UCSD-AML1 (cell line): ENCODE measurements around the gene LDB2.

Experiments used
- DNase-seq: peaks from one replicate; lab custom pipeline; 2025; ENCODE audit not compliant: unreplicated experiment; lab: John Stamatoyannopoulos, UW

Gene LDB2

DNA sequence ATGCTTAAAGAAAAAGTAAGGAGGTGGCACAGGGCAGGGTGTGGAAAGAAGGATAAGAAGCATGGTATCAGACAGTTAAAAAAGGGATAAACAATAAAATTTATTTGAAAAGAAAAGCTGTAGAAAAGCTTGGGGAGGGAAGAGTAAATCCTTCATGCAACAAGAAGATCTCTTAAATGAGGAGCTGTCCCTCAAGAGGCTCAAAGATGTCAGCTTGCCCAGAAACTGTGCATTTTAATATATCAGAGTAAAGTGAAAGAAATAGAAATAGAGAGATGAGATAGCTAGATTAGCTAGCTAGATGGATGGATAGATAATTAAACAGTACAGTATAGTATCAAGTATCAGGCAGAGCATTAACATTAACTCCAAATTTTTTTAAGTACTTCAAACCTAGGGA, 170.3 kb downstream of the LDB2 start:
- no peak for DNase-seq

DNA sequence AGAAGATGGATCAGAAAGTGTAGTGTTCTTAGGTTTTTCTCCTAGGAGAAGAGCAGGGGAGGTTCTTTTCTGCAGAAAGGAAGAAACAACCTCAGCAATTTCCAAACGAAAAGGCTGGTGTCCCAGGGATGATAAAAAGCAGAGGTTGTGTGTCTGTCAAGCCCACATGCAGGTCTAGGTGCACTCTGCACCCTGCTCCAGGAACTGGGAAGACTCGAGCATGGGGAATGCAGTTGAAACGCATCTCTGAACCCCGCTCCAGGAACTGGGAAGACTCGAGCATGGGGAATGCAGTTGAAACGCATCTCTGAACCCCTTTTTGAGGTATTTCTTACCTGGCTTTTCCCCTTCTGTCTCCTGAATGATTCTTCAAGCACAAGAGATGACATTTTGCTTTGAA, 171.2 kb downstream of the LDB2 start:
- DNase-seq = no peak

DNA sequence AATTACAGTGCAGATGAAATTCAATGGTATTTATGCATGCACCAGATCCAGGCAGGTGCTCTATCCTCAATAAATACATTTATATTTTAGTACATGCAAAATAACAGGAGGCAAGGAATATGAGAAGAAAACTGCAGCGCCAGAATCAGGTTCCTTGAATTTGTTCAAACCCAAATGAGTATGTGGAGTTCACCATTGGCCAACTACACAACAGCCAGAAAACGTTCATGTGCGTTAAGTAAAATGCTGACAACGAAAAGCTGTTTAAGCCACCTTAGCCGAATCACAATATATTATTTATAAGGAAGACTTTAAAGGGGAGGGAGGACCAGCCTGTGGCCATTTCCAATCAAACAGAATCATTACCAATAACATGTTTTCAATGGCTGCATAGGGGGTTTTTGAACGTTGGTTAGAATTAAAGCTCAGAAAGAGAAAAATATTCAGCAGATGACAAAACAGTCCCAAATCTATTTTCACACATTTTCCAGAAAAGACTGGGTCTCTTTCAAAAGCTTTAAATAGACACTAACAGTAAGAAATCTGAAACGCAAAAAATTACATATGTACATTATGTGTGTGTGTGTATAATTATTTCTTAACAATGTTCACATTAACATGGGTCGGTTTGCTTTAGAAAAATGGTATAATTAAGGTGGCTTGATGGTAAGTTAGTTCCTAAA, 171.9 kb downstream of the LDB2 start:
- DNase-seq = no peak

DNA sequence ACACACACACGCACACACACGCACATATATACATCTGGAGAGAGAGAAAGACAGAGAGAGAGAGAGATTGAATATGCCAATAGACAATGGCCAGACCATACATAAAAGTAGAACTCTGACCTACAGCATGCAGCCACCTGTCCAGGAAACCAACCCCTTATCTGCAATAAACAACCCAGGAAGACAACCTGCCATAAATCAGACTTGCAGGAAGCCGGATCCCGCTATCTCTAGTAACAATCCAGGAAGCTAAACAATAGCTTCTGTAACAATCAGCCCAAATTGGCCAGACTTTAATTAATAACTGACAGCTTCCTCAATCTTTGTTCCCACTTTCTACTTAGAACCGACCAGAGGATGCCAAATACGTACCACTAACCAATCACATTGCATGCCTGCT, 173.2 kb downstream of the LDB2 start:
- no peak for DNase-seq

GRCh38 chr4:16722416-16722815, 176.0 kb downstream of the LDB2 start:
- no peak for DNase-seq

- no peak for DNase-seq
Measured at GRCh38 chr4:16721613-16722291, 176.7 kb downstream of the LDB2 start.

GRCh38 chr4:16720761-16721160, 177.7 kb downstream of the LDB2 start:
- DNase-seq = no peak

- no peak for DNase-seq
Measured at GRCh38 chr4:16717266-16717970, 181.0 kb downstream of the LDB2 start.

DNA sequence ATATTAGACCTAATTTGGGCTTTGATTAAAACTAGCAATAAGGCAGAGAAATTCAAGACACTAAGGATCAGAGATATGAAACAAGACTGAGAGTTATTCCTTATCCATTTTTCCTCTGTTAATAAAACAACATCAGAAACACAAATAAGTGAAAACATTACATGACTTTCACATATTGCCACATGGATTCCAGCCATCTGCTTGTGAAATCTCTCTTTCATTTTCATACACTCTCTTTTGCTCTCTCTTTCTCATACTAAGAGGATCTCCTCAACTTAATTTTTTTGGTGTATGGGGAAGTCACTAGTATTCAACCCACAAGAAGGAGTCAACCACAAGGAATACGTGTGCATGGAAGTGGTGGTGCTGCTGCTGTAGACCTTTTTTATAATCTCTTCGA, 183.0 kb downstream of the LDB2 start:
- no peak for DNase-seq

GRCh38 chr4:16714191-16714590, 184.3 kb downstream of the LDB2 start:
- DNase-seq = no peak

DNA sequence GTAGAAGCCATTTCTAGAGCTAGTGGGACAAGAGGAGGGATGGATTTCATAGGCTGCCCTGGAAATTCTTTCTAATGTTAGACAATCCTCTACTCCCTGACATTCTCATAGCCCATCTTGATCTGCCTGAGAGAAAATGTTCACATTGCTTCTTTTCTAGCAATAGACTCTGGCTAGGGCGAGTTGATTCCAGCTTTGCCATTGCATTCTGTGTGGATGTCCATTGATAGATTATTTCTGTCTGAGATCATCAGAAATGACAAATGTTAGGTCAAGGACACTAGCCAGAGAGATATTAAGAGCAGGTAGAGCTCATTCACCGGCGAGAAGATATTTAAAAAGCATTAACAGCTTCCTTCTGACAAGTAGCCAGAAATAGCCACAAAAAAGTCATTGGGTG, 184.7 kb downstream of the LDB2 start:
- no peak for DNase-seq

- DNase-seq = no peak
Measured at GRCh38 chr4:16713271-16713670, 185.2 kb downstream of the LDB2 start.

DNA sequence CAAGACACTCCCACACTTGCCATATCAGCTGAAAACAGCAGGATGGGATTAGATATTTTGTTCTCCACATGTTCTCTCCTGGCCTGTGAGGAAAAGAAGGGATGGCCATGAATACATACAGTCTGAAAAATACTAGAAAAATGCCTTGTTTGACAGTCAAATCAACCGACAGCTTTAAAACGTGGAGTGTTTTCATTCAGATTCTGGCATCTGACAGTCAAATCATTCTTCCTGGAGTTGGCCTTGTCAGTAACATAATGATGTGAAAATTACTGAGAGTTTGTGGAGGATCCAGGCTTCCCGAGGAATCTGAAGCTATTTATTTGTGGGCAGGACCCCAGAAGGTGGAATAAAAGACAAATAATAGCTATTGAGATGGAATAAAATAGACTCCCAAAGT, 188.2 kb downstream of the LDB2 start:
- DNase-seq = no peak

- no peak for DNase-seq
Measured at GRCh38 chr4:16707874-16708273, 190.6 kb downstream of the LDB2 start.

- DNase-seq = no peak
Measured at GRCh38 chr4:16706251-16706650, 192.2 kb downstream of the LDB2 start.

- DNase-seq = no peak
Measured at GRCh38 chr4:16705341-16705740, 193.1 kb downstream of the LDB2 start.

GRCh38 chr4:16704489-16704888, 194.0 kb downstream of the LDB2 start:
- no peak for DNase-seq

DNA sequence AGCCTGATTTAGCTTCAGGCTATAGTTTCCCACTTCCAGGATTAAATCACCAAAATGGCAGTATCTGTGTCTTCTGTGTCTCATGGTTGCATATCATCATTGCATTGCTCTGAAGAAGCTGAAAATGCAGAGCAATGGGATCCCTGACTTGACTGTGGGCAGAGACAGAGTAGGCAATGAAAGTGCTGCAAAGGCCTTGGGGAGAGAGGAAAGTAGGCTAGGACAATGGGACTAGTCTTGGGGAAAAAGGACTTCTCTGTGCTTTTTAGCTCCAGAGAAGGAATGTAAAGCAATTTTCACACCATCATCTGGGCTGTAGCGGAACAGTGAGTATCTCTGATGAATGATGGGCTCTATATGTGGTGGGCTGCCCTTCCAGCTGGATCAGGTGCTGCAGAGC, 202.5 kb downstream of the LDB2 start:
- no peak for DNase-seq

GRCh38 chr4:16694884-16695276, 203.6 kb downstream of the LDB2 start:
- no peak for DNase-seq

DNA sequence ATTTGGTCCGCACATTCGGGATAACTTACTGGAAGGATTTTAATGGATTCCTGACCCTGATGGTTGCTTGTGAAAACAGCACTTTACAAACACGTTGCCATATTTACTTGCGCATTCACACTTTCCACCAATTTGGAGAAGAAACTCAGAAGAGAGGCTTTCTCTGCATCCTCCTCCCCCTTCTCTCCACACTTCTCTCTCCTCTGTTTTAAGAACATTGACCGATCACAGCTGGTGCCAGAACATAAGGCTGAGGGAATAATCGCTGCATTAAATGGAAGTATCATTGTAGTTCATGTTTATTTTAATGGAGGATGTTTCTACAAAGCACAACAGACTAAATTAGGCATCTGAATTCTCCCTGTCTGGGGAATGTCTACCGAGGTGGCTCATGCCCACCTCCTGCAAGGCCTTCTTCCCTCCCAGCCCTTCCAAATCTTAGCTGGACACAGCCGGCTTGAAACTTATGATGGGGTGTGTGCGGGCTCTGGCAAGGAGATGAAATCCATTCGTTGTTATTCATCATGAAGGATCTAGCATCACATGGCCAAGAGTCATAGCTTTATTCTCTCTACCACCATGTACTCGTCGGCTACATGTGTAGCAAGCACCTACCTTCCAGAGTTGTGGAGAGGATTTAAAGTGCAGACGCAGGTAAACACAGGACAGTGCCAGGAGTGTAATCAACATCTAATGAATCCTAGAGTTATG, 204.1 kb downstream of the LDB2 start:
- no peak for DNase-seq

- no peak for DNase-seq
Measured at GRCh38 chr4:16693641-16694040, 204.8 kb downstream of the LDB2 start.
